BLaER1 treated with 17β-estradiol and CSF1 and Interleukin-3, amounts not matched to agents 10 nM and 100 nM (cell line): ENCODE results near the gene BCAS4.

Source experiments
- H3K27ac ChIP-seq, 11 experiments: shearing (Covaris generic); formaldehyde crosslinking; 2 replicates each; pipeline ENCODE4 v1.8.1; 2022
- H3K27me3 ChIP-seq, 11 experiments: shearing (Covaris generic); formaldehyde crosslinking; 2 replicates each; pipeline ENCODE4 v1.8.1; 2022
- H3K36me3 ChIP-seq, 11 experiments: shearing (Covaris generic); formaldehyde crosslinking; 2 replicates each; pipeline ENCODE4 v1.8.1; 2022
- H3K4me1 ChIP-seq, 10 experiments: shearing (Covaris generic); formaldehyde crosslinking; 2 replicates each; pipeline ENCODE4 v1.8.1; 2022
- H3K4me2 ChIP-seq, 11 experiments: shearing (Covaris generic); formaldehyde crosslinking; 2 replicates each; pipeline ENCODE4 v1.8.1; 2022
- H3K4me3 ChIP-seq, 10 experiments: shearing (Covaris generic); formaldehyde crosslinking; 2 replicates each; pipeline ENCODE4 v1.8.1; 2022
- H3K9ac ChIP-seq, 11 experiments: shearing (Covaris generic); formaldehyde crosslinking; 2 replicates each; pipeline ENCODE4 v1.8.1; 2022
- H3K9me3 ChIP-seq, 11 experiments: shearing (Covaris generic); formaldehyde crosslinking; replicated peaks in 1 of 11; 2 replicates each; pipeline ENCODE4 v1.8.1; 2022
- H4K20me1 ChIP-seq, 11 experiments: shearing (Covaris generic); formaldehyde crosslinking; 2 replicates each; pipeline ENCODE4 v1.8.1; 2022
- Cebpa-rat ChIP-seq, 11 experiments: shearing (Covaris generic); IDR thresholded peaks; 2 replicates each; pipeline ENCODE4 v1.8.1; 2022

BCAS4 gene

GRCh38 chr20:50794846-50795634, at the start of gene BCAS4:
Gene BCAS4 (plus strand): TSS chr20:50795061. CDS start chr20:50795084, 23 bp downstream.
- H3K4me3 ChIP-seq, result peak within 1 kb of the TSS; percentile 74 to 95 (median 92)
- peaks cover 27 to 76% (median 68%) of the 10 kb centered on the region in 10 experiments for H3K4me1 ChIP-seq

GRCh38 chr20:50745634-50746137, 49.2 kb upstream of the BCAS4 start:
- Histone ChIP-seq H3K4me3 (no peak overlapping the region), H3K4me2 (no peak overlapping the region), H3K27me3 (no peaks in the 10 kb centered on the region), H3K4me1 (peaks cover 14 to 38% (median 28%) of the 10 kb centered on the region in 10 experiments), H3K9ac (no peak overlapping the region), H3K27ac (no peak overlapping the region), H3K36me3 (peaks cover 0 to 60% (median 27%) of the 10 kb centered on the region in 11 experiments; a peak in 16 of 22 replicates), H3K9me3 (no peaks in the 10 kb centered on the region), H4K20me1 (no peaks in the 10 kb centered on the region; a peak in 1 of 22 replicates)
- no peak for TF ChIP-seq Cebpa-rat (IDR thresholded peaks at IDR 0.05)

More at GRCh38 chr20:50794846-50795634, at the start of gene BCAS4:
- TF ChIP-seq Cebpa-rat (IDR thresholded peaks at IDR 0.05), result no peak
- no peaks in the 10 kb centered on the region for H3K27me3 ChIP-seq
- peaks cover 0 to 11% (median 0%) of the 10 kb centered on the region in 11 experiments; a peak in 2 of 22 replicates for H4K20me1 ChIP-seq
- peaks cover 0 to 22% (median 3%) of the 10 kb centered on the region in 11 experiments; a peak in 7 of 22 replicates for H3K36me3 ChIP-seq
- peak within 1 kb of the TSS; percentile 78 to 95 (median 90) for H3K4me2 ChIP-seq
- peak within 1 kb of the TSS; percentile 4 to 92 (median 87); a peak in 20 of 22 replicates for H3K27ac ChIP-seq
- peak within 1 kb of the TSS; percentile 71 to 92 (median 89) for H3K9ac ChIP-seq
- no peaks in the 10 kb centered on the region for H3K9me3 ChIP-seq

- H3K27ac ChIP-seq, result no peak overlapping the region
- H4K20me1 ChIP-seq, result no peaks in the 10 kb centered on the region; a peak in 1 of 22 replicates
- no peak overlapping the region for H3K4me3 ChIP-seq
- H3K36me3 ChIP-seq, result peaks cover 0 to 65% (median 32%) of the 10 kb centered on the region in 11 experiments; a peak in 16 of 22 replicates
- H3K4me1 ChIP-seq, result peaks cover 8 to 35% (median 24%) of the 10 kb centered on the region in 10 experiments
- no peaks in the 10 kb centered on the region for H3K9me3 ChIP-seq
- no peak overlapping the region for H3K4me2 ChIP-seq
- TF ChIP-seq Cebpa-rat (IDR thresholded peaks at IDR 0.05), result no peak
- no peak overlapping the region for H3K9ac ChIP-seq
- H3K27me3 ChIP-seq, result no peaks in the 10 kb centered on the region
These were observed 48.5 kb upstream of the BCAS4 start for GRCh38 chr20:50746138-50746940.

GRCh38 chr20:50747275-50747674, 47.6 kb upstream of the BCAS4 start:
- Histone ChIP-seq H4K20me1 (no peaks in the 10 kb centered on the region; a peak in 1 of 22 replicates), H3K4me2 (peak overlapping the region in 9 of 11 experiments; percentile 22 to 50 (median 35); a peak in 11 of 22 replicates), H3K36me3 (peaks cover 0 to 60% (median 29%) of the 10 kb centered on the region in 11 experiments; a peak in 16 of 22 replicates), H3K27me3 (no peaks in the 10 kb centered on the region), H3K4me1 (peaks cover 14 to 35% (median 24%) of the 10 kb centered on the region in 10 experiments), H3K27ac (peak overlapping the region in 6 of 11 experiments; percentile 22 to 54 (median 41); a peak in 8 of 22 replicates), H3K4me3 (no peak overlapping the region), H3K9me3 (no peaks in the 10 kb centered on the region), H3K9ac (peak overlapping the region in 1 of 11 experiments; percentile 38; a peak in 4 of 22 replicates)
- TF ChIP-seq Cebpa-rat (IDR thresholded peaks at IDR 0.05), result no peak

- no peak overlapping the region for H3K27ac ChIP-seq
- no peak for TF ChIP-seq Cebpa-rat (IDR thresholded peaks at IDR 0.05)
- no peak overlapping the region for H3K4me3 ChIP-seq
- H3K4me1 ChIP-seq, result peaks cover 10 to 31% (median 21%) of the 10 kb centered on the region in 10 experiments
- no peaks in the 10 kb centered on the region for H3K27me3 ChIP-seq
- no peak overlapping the region for H3K4me2 ChIP-seq
- no peaks in the 10 kb centered on the region for H3K9me3 ChIP-seq
- H3K36me3 ChIP-seq, result peaks cover 0 to 44% (median 25%) of the 10 kb centered on the region in 11 experiments; a peak in 16 of 22 replicates
- no peaks in the 10 kb centered on the region; a peak in 1 of 22 replicates for H4K20me1 ChIP-seq
- peak overlapping the region in 2 of 11 experiments; percentile 0 to 38; a peak in 1 of 22 replicates for H3K9ac ChIP-seq
These were observed 44.7 kb upstream of the BCAS4 start for GRCh38 chr20:50750145-50750671.

- no peaks in the 10 kb centered on the region for H3K9me3 ChIP-seq
- no peak overlapping the region for H3K9ac ChIP-seq
- no peak overlapping the region for H3K27ac ChIP-seq
- H3K4me3 ChIP-seq, result no peak overlapping the region
- no peaks in the 10 kb centered on the region for H3K27me3 ChIP-seq
- H4K20me1 ChIP-seq, result no peaks in the 10 kb centered on the region
- H3K4me2 ChIP-seq, result no peak overlapping the region
- peaks cover 0 to 27% (median 17%) of the 10 kb centered on the region in 11 experiments; a peak in 16 of 22 replicates for H3K36me3 ChIP-seq
- H3K4me1 ChIP-seq, result peaks cover 6 to 16% (median 10%) of the 10 kb centered on the region in 10 experiments
- TF ChIP-seq Cebpa-rat (IDR thresholded peaks at IDR 0.05), result no peak
These were observed 41.7 kb upstream of the BCAS4 start for GRCh38 chr20:50753152-50753551.

- no peaks in the 10 kb centered on the region for H3K9me3 ChIP-seq
- no peak overlapping the region for H3K4me3 ChIP-seq
- H4K20me1 ChIP-seq, result no peaks in the 10 kb centered on the region
- no peak overlapping the region for H3K4me2 ChIP-seq
- H3K4me1 ChIP-seq, result peaks cover 8 to 17% (median 13%) of the 10 kb centered on the region in 10 experiments
- TF ChIP-seq Cebpa-rat (IDR thresholded peaks at IDR 0.05), result no peak
- peaks cover 0 to 18% (median 11%) of the 10 kb centered on the region in 11 experiments; a peak in 16 of 22 replicates for H3K36me3 ChIP-seq
- H3K9ac ChIP-seq, result no peak overlapping the region
- H3K27me3 ChIP-seq, result no peaks in the 10 kb centered on the region
- no peak overlapping the region for H3K27ac ChIP-seq
These were observed 40.4 kb upstream of the BCAS4 start for GRCh38 chr20:50754420-50754819.

- Histone ChIP-seq H3K36me3 (no peaks in the 10 kb centered on the region), H3K9ac (no peak overlapping the region), H3K4me1 (peaks cover 6 to 18% (median 11%) of the 10 kb centered on the region in 10 experiments), H4K20me1 (no peaks in the 10 kb centered on the region), H3K27ac (no peak overlapping the region), H3K4me2 (no peak overlapping the region), H3K4me3 (no peak overlapping the region), H3K9me3 (no peaks in the 10 kb centered on the region), H3K27me3 (no peaks in the 10 kb centered on the region)
- TF ChIP-seq Cebpa-rat (IDR thresholded peaks at IDR 0.05), result no peak
These were observed 38.4 kb upstream of the BCAS4 start for GRCh38 chr20:50756447-50756846.
